HepG2 (cell line): Measurements from ENCODE around the gene POC1B. TPM values are rescaled to one million over a fixed set of nuclear protein-coding genes. Genes with fewer than 3 reads are reported as not detected.

ENCODE experiments used
- ERF ChIP-seq: IDR thresholded peaks from 2 replicates; pipeline ENCODE4 v1.6.1; 2018; ENCODE audit warnings: missing biosample characterization, missing genetic modification reagents
- HMGXB3 ChIP-seq: sonication (generic); formaldehyde crosslinking; IDR thresholded peaks from 2 replicates; pipeline ENCODE4 v1.4.0; 2020; ENCODE audit warnings: missing genetic modification reagents, borderline replicate concordance
- HNF4A ChIP-seq: sonication (generic); formaldehyde crosslinking; IDR thresholded peaks from 2 replicates; pipeline ENCODE4 v1.4.0; 2020; ENCODE audit warnings: missing genetic modification reagents
- MIER2 ChIP-seq: IDR thresholded peaks from 2 replicates; pipeline ENCODE4 v1.6.1; 2016; ENCODE audit warnings: missing biosample characterization, missing genetic modification reagents
- MLXIP ChIP-seq: sonication (generic); formaldehyde crosslinking; IDR thresholded peaks from 2 replicates; pipeline ENCODE4 v1.9.0; 2021; ENCODE audit warnings: missing genetic modification reagents, borderline replicate concordance
- PLRG1 ChIP-seq: fragments of 450-650 bp; conservative IDR thresholded peaks from 2 replicates; pipeline ENCODE4 v1.6.1; 2016
- TBX3 ChIP-seq: fragments of 450-650 bp; IDR thresholded peaks from 2 replicates; pipeline ENCODE4 v1.6.1; 2017; ENCODE audit warnings: antibody characterized with exemption, mild to moderate bottlenecking, inconsistent platforms, borderline replicate concordance
- ZNF549 ChIP-seq: sonication (generic); formaldehyde crosslinking; IDR thresholded peaks from 2 replicates; pipeline ENCODE4 v1.5.0; 2020; ENCODE audit warnings: missing genetic modification reagents
- ZNF644 ChIP-seq: IDR thresholded peaks from 2 replicates; pipeline ENCODE4 v1.6.1; 2016; ENCODE audit warnings: low read depth
- ZNF709 ChIP-seq: sonication (generic); formaldehyde crosslinking; IDR thresholded peaks from 2 replicates; pipeline ENCODE4 v1.5.0; 2020; ENCODE audit warnings: mild to moderate bottlenecking, missing genetic modification reagents
- ZNF782 ChIP-seq: sonication (generic); formaldehyde crosslinking; IDR thresholded peaks from 2 replicates; pipeline ENCODE4 v1.4.0; 2020; ENCODE audit warnings: missing genetic modification reagents, mild to moderate bottlenecking, borderline replicate concordance
- polyA plus RNA-seq, 8 experiments: library from polyadenylated mRNA; depleted of rRNA in 3 of 8; stranded (reverse) in 7 of 8; unstranded in 1 of 8; fragments of >200 nt; fragmentation: Illumina TruSeq in 4 of 8; extraction: Trizol in 4 of 8; gene quantifications; 2 replicates each; pipeline versions ENCODE4 v1.2.1 to v1.2.3, GENCODE V29; 2011 to 2016; ENCODE audit warnings: low read depth in 4 of 8, missing spikeins in 1 of 8, mixed read lengths in 1 of 8; ENCODE audit not compliant: insufficient read depth in 1 of 8
- total RNA-seq, 5 experiments: library from RNA; depleted of rRNA; stranded (reverse); fragments of >200 nt; fragmentation: Illumina TruSeq; extraction: Trizol; gene quantifications; 2 replicates each; pipeline ENCODE4 v1.2.3, GENCODE V29; 2016; ENCODE audit warnings: low read depth in 1 of 5

Gene POC1B
- total and polyA plus RNA-seq, 2 of the 13 experiments (the other 11 are each of a cell fraction or from before 2014, with no cell fraction given): 9.3 to 11.0 TPM

DNA sequence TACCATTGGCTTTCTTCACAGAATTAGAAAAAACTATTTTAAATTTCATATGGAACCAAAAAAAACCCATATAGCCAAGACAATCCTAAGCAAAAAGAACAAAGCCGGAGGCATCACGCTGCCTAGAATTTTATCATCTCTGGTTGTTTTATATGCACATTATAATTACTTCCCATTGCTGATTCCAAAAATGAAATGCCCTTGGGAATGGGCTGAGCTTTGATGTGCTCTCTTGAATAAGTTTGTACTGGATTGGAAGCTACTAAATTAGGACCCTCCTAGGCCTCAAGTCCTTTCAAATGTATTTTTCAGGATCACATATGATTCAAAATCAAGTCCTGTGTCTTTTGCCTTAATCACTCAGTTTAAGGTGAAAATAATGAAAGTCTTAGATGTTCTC lies 114.6 kb downstream of the POC1B start (continued):
- TF ChIP-seq HMGXB3 (CRISPR knock-in tag): no peak
- no peak for TF ChIP-seq HNF4A
- no peak for TF ChIP-seq TBX3
- no peak for TF ChIP-seq ZNF782 (CRISPR knock-in tag)
- TF ChIP-seq ZNF549: no peak
- no peak for TF ChIP-seq ERF (CRISPR knock-in tag)
- TF ChIP-seq MLXIP (CRISPR knock-in tag): no peak
- TF ChIP-seq PLRG1: no peak
- TF ChIP-seq ZNF644 (CRISPR knock-in tag): no peak
- TF ChIP-seq ZNF709 (CRISPR knock-in tag): no peak
- no peak for TF ChIP-seq MIER2 (CRISPR knock-in tag)
